ENCODE measurements around the gene DIP2B.
A peak's percentile ranks its signal among the peaks of the same experiment; 100 is the strongest.

Gene DIP2B

GRCh38 chr12:50595667-50596066 lies 90.9 kb downstream of the DIP2B start:
- intact Hi-C loops (cut with DNase I; ENCODE audit: low total_unique reads): no loop called here
- no peak for TF ChIP-seq CTCF (IDR thresholded peaks at IDR 0.05)
- Histone ChIP-seq H3K27me3 (no peaks in the 10 kb centered on the region), H3K4me1 (peaks cover 0 to 14% (median 3%) of the 10 kb centered on the region in 4 donors), H3K9me3 (no peaks in the 10 kb centered on the region), H3K36me3 (no peaks in the 10 kb centered on the region), H3K4me3 (no peak overlapping the region), H3K27ac (no peak overlapping the region)
- no peak for DNase-seq

GRCh38 chr12:50597200-50598195 lies 92.7 kb downstream of the DIP2B start:
- no peak for DNase-seq

GRCh38 chr12:50598321-50598862 lies 93.6 kb downstream of the DIP2B start:
- Histone ChIP-seq H3K27ac (peak overlapping the region; percentile 10 to 14), H3K9me3 (no peaks in the 10 kb centered on the region), H3K36me3 (no peaks in the 10 kb centered on the region), H3K4me3 (no peak overlapping the region), H3K27me3 (no peaks in the 10 kb centered on the region), H3K4me1 (peaks cover 0 to 16% (median 3%) of the 10 kb centered on the region in 4 donors)
- intact Hi-C loops (cut with DNase I; ENCODE audit: low total_unique reads): no loop called here
- no peak for DNase-seq
- TF ChIP-seq CTCF (IDR thresholded peaks at IDR 0.05): no peak

More at GRCh38 chr12:50597200-50598195, 92.7 kb downstream of the DIP2B start:
- Histone ChIP-seq H3K4me1 (peaks cover 0 to 14% (median 3%) of the 10 kb centered on the region in 4 donors), H3K27me3 (no peaks in the 10 kb centered on the region), H3K4me3 (no peak overlapping the region), H3K9me3 (no peaks in the 10 kb centered on the region), H3K36me3 (no peaks in the 10 kb centered on the region), H3K27ac (peak overlapping the region in 1 of 2 donors; percentile 10)
- intact Hi-C loops (cut with DNase I; ENCODE audit: low total_unique reads): no loop called here
- TF ChIP-seq CTCF (IDR thresholded peaks at IDR 0.05): no peak

GRCh38 chr12:50599366-50600095 lies 94.7 kb downstream of the DIP2B start:
- no peak for TF ChIP-seq CTCF (IDR thresholded peaks at IDR 0.05)
- Histone ChIP-seq H3K4me3 (no peak overlapping the region), H3K36me3 (no peaks in the 10 kb centered on the region), H3K9me3 (no peaks in the 10 kb centered on the region), H3K4me1 (peaks cover 0 to 24% (median 3%) of the 10 kb centered on the region in 4 donors), H3K27me3 (no peaks in the 10 kb centered on the region), H3K27ac (no peak overlapping the region)
- intact Hi-C loops (cut with DNase I; ENCODE audit: low total_unique reads): no loop called here
- DNase-seq: no peak

- Histone ChIP-seq H3K27ac (no peak overlapping the region), H3K27me3 (no peaks in the 10 kb centered on the region), H3K36me3 (no peaks in the 10 kb centered on the region), H3K4me1 (peaks cover 0 to 24% (median 3%) of the 10 kb centered on the region in 4 donors), H3K9me3 (no peaks in the 10 kb centered on the region), H3K4me3 (no peak overlapping the region)
- TF ChIP-seq CTCF (IDR thresholded peaks at IDR 0.05): no peak
- intact Hi-C loops (cut with DNase I; ENCODE audit: low total_unique reads): no loop called here
- no peak for DNase-seq
Measured at GRCh38 chr12:50600364-50600763, 95.6 kb downstream of the DIP2B start.

Measured in tibial artery (tissue), 4 donors.